Kidney glomerular epithelial cell (primary cell): Measurements from ENCODE around the gene NYAP2.
A peak's percentile ranks its signal among the peaks of the same experiment; 100 is the strongest.

Experiments used
- DNase-seq: peaks from one replicate; lab custom pipeline; 2025; lab: John Stamatoyannopoulos, UW

NYAP2 gene

GRCh38 chr2:225486236-225486635 lies 86.7 kb downstream of the NYAP2 start:
- DNase-seq, result no peak

GRCh38 chr2:225487878-225488416 lies 88.4 kb downstream of the NYAP2 start:
- DNase-seq, result no peak

- DNase-seq, result no peak
Measured at GRCh38 chr2:225488743-225489142, 89.2 kb downstream of the NYAP2 start.

DNA sequence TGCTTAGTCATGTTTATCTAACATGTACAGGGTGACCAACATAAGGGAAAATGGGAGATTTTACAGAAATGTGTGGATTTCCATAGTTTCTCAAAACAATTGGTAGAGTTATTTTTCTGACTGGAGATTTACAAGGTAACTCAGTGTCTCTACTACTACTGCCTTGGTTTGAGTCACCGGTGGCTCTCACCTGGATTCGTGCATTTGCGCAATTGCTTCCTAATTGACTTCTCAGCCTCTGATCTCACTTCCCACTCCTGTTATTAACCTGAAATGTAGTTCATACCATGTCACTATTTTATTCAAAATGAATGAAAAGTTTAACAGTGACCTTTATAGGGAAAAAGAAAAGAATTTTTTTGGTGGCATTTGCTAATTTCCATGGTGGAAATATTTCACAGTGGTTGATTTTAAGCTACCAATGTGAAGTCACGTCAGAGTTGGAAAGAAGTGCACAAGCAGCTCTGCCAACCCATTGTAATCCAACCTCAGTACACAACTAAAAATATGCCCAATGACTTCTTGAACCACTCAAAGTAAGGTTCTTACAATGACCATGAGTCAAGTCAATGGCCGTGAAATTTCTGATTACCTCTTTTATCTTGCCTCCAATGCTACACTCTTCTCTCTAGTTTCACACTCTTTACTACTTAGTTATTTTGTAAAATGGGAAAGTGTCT lies 94.0 kb downstream of the NYAP2 start:
- no peak for DNase-seq

GRCh38 chr2:225494100-225494459 lies 94.6 kb downstream of the NYAP2 start:
- peak; percentile 39 for DNase-seq

DNA sequence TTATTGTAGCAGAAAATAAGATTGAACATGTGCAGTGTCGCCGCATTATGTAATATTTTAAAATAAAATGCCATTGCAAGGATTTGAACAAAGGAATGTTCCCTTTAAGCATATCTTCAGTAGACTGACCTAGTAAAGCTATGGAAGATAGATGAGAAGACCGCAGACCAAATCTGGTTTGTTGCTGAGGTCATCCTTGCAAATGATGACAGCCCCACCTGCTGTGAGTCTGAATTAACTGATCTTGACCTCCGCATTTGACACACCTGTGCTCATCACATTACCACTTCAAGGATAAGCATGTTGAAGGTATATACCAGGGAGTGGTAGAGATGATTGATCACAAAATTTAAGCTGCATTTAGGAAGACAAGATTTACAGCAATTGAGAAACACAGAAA lies 96.2 kb downstream of the NYAP2 start:
- DNase-seq, result no peak

- DNase-seq, result no peak
Measured at GRCh38 chr2:225496568-225496967, 97.1 kb downstream of the NYAP2 start.

GRCh38 chr2:225497166-225497565 lies 97.7 kb downstream of the NYAP2 start:
- no peak for DNase-seq

DNA sequence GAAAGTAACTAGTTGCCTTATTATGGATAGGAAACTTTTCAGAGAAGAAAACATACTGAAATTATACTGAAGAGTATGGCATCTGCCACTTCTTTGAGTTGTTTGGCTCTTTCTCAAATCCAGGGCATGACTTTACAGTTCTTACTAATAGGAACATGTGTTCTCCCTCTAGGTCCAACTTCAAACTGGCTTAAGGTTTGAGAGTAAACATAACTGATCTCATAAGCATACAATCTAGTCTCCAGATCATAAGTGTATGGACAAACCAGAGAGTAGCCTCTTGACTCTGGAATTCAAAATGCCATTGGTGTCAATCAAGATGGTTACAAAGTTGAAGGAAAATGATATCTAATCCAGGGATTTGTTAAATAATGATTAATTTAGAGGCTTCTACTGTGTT lies 101.5 kb downstream of the NYAP2 start:
- no peak for DNase-seq

DNA sequence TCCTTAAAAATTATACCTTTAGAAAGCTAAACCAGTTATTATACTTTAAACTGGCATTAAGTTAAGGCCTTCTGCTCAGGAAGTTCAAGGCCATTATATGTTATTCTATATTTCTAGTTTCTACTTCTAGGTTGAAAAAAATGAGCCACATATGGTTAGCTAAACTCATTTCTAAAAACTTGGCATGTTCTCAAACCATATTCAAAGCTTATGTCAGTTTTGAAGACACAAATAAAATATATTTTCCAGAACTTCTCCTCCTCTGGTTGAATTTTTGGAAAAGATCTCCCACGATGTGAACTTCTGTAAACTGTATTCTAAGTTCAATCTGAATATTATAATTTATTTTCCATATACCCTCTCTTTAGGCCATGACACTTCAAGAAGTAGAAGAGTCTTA lies 103.5 kb downstream of the NYAP2 start:
- DNase-seq, result no peak

DNA sequence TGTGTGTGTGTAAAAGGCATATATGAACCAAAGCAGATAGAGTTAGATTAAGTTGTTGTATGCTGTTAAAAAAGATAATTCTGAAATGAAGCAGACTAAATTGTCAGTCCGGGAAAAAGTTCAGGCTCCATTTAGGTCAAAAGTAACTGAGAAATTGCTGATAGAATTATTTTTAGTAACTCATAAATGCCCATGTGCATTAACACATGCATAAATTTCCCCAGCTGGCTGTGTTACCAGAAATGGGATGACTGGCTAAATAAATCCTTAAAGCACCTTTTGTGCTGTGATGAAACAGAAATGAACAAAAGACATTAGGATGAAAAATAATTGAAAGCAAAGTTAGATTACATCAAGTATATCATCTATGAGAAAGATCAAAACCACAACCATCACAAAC lies 111.3 kb downstream of the NYAP2 start:
- no peak for DNase-seq

- no peak for DNase-seq
Measured at GRCh38 chr2:225512469-225512868, 113.0 kb downstream of the NYAP2 start.

DNA sequence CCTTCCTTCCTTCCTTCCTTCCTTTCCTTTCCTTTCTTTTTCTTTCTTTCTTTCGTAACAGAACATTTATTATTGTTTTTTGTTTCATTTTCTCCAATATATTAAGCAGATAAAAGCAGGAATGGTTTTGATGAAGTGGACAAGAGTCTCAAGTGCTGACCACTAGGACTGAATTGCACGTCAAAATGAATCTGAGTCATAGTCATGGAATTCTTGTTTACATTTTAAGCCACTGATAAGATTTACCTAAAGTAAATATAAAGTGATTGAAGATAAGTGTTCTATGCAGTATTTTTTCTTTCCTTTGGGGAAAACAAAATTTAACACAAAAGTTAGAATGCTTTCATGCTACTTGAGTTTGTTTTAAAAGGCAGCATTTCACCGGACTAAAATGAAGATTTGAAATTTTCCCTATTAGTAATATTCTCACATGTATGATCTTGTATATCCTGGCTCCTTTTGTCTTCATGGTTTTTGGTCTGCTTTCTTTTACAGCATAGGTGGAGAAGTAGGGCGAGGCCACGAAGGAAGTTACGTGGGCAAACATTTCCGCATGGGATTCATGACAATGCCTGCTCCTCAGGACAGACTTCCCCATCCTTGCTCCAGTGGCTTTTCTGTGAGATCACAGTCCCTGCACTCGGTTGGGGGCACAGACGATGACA lies 113.5 kb downstream of the NYAP2 start:
- no peak for DNase-seq

DNA sequence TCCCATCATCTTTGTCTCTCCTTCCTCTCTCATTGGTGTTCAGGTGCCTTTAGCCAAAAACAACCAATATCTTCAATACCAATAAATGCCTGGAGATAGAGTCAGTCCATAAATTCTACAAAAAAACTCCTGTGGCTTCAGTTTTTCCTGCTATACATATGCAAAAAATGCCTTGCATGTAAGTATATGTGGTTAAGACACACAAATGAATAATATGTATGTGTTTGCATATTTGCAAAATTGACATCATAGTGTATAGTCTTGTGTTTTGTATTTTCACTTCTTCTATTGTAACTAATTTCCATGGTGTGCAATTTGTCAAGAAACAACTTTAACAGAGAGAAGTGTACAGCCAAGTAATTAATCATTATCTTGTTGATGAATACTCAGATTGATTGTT lies 115.5 kb downstream of the NYAP2 start:
- no peak for DNase-seq

GRCh38 chr2:225526760-225527390 lies 127.4 kb downstream of the NYAP2 start:
- DNase-seq, result no peak

GRCh38 chr2:225531559-225531958 lies 132.0 kb downstream of the NYAP2 start:
- DNase-seq, result no peak

GRCh38 chr2:225532096-225532495 lies 132.6 kb downstream of the NYAP2 start:
- no peak for DNase-seq

GRCh38 chr2:225534037-225534436 lies 134.5 kb downstream of the NYAP2 start:
- no peak for DNase-seq

DNA sequence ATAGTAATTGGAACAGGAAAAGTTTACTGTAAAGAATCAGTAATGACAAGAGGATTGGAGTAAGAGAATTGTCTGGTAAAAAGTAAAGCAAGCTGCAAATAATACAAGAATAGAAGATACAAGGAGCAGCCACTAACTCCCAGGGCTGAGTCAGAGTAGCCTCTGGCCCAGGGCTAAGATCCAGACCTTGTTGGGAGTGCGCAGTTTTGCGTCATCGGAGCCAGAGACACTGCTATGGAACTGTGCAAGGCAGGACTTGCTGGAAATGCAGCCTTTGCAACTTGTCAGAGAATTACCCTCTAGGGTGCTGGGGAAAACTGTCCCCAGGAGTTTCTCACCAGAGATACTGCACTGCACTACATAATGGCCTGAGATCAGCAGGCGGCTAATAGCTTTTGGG lies 135.2 kb downstream of the NYAP2 start:
- no peak for DNase-seq

DNA sequence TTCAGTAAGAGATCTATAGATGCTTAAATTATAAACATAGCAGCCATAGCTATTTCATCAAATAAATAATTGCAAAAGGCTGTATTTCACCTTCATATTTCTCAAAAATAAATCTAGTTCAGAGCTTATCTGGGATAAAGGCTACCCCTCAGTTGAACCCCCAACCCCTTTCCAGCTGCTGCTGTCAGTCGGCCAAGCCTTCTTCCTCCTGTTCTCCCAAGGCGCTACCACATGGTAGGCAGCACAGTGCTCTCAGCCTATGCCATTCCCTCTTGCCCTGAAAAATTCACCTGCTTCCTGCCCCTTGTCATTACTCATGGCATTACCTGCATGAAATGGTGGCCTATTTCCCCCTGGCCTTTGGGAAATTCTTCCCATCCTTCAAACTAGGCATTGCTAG lies 136.5 kb downstream of the NYAP2 start:
- DNase-seq, result no peak

- DNase-seq, result no peak
Measured at GRCh38 chr2:225543626-225544025, 144.1 kb downstream of the NYAP2 start.

GRCh38 chr2:225556461-225556860 lies 157.0 kb downstream of the NYAP2 start:
- DNase-seq, result no peak

- DNase-seq, result no peak
Measured at GRCh38 chr2:225558399-225559071, 159.0 kb downstream of the NYAP2 start.
